CD14-positive monocyte (primary cell): ENCODE results near the gene ARVCF. TPM values are rescaled to one million over a fixed set of nuclear protein-coding genes. Genes with fewer than 3 reads are reported as not detected.
A peak's percentile ranks its signal among the peaks of the same experiment; 100 is the strongest.

ENCODE experiments used
- DNase-seq, 3 donors: peaks; one replicate each; pipeline ENCODE4 v3.0.0-alpha.2; 2011 to 2022
- H2AFZ ChIP-seq: 2 replicates; pipeline ENCODE4 v1.6.0; 2012; ENCODE audit warnings: mild to moderate bottlenecking, low read depth, low read length, inconsistent platforms; ENCODE audit not compliant: insufficient read depth, poor library complexity, severe bottlenecking
- H3K27ac ChIP-seq, 2 donors: 1 replicate in 1 of 2; 2 replicates in 1 of 2; pipeline ENCODE4 v1.5.1; 2012 to 2013; ENCODE audit warnings: low read length in 2 of 2, control low read depth in 1 of 2, inconsistent platforms in 1 of 2, low read depth in 1 of 2, mild to moderate bottlenecking in 1 of 2
- H3K27me3 ChIP-seq, 2 donors: one replicate each; pipeline versions ENCODE4 v1.6.0 to v1.6.1; 2011 to 2013; ENCODE audit warnings: low read length in 2 of 2; ENCODE audit not compliant: control insufficient read depth in 2 of 2, insufficient read depth in 2 of 2
- H3K36me3 ChIP-seq, 2 donors: replicated peaks in 1 of 2; 1 replicate in 1 of 2; 2 replicates in 1 of 2; pipeline versions ENCODE4 v1.5.1 to v1.6.1; 2012 to 2013; ENCODE audit warnings: low read length in 2 of 2, control low read depth in 1 of 2, inconsistent platforms in 1 of 2, mild to moderate bottlenecking in 1 of 2; ENCODE audit not compliant: insufficient read depth in 2 of 2, control insufficient read depth in 1 of 2
- H3K4me1 ChIP-seq, 2 donors: 1 replicate in 1 of 2; 2 replicates in 1 of 2; pipeline versions ENCODE4 v1.5.1 to v1.6.1; 2012 to 2013; ENCODE audit warnings: low read length in 2 of 2, control low read depth in 1 of 2, inconsistent platforms in 1 of 2, mild to moderate bottlenecking in 1 of 2, moderate library complexity in 1 of 2; ENCODE audit not compliant: insufficient read depth in 2 of 2, control insufficient read depth in 1 of 2
- H3K4me2 ChIP-seq: replicated peaks from 2 replicates; pipeline ENCODE3; 2012; ENCODE audit warnings: low read length, moderate library complexity, mild to moderate bottlenecking; ENCODE audit not compliant: poor library complexity, severe bottlenecking; ENCODE audit errors: extremely low read depth
- H3K4me3 ChIP-seq, 3 experiments: fragments of 200-600 bp in 1 of 3; sonication (generic) in 1 of 3; replicated peaks in 1 of 3; 1 replicate in 2 of 3; 2 replicates in 1 of 3; pipeline ENCODE4 v1.5.1; 2011 to 2013; ENCODE audit warnings: low read length in 3 of 3, mild to moderate bottlenecking in 3 of 3, control low read depth in 2 of 3, low read depth in 2 of 3, inconsistent platforms in 1 of 3, moderate library complexity in 1 of 3
- H3K79me2 ChIP-seq: 2 replicates; pipeline ENCODE4 v1.6.0; 2012; ENCODE audit warnings: mild to moderate bottlenecking, control low read depth, inconsistent platforms, low read length, moderate library complexity; ENCODE audit not compliant: insufficient read depth
- H3K9ac ChIP-seq: 2 replicates; pipeline ENCODE4 v1.6.0; 2017; ENCODE audit warnings: low read length, mild to moderate bottlenecking; ENCODE audit not compliant: insufficient read depth, poor library complexity, severe bottlenecking
- H3K9me3 ChIP-seq, 2 donors: replicated peaks in 1 of 2; 1 replicate in 1 of 2; 2 replicates in 1 of 2; pipeline versions ENCODE4 v1.5.1 to v1.6.1; 2012 to 2013; ENCODE audit warnings: low read length in 2 of 2, control low read depth in 1 of 2; ENCODE audit not compliant: control insufficient read depth in 1 of 2, insufficient read depth in 1 of 2
- H4K20me1 ChIP-seq: 2 replicates; pipeline ENCODE4 v1.6.0; 2012; ENCODE audit warnings: mild to moderate bottlenecking, low read length, control low read depth, moderate library complexity; ENCODE audit not compliant: insufficient read depth
- H3K27ac Mint-ChIP-seq, 7 donors: one replicate each; pipeline ENCODE4 v1.8.0; 2020; ENCODE audit warnings: mild to moderate bottlenecking in 7 of 7, mixed read lengths in 7 of 7, moderate library complexity in 6 of 7, inconsistent platforms in 2 of 7
- H3K27me3 Mint-ChIP-seq, 3 donors: one replicate each; pipeline ENCODE4 v1.8.0; 2021 to 2022; ENCODE audit warnings: low read depth in 3 of 3, mild to moderate bottlenecking in 3 of 3, mixed read lengths in 3 of 3, moderate library complexity in 3 of 3, inconsistent platforms in 1 of 3
- H3K36me3 Mint-ChIP-seq, 2 donors: one replicate each; pipeline ENCODE4 v1.8.0; 2020; ENCODE audit warnings: mixed read lengths in 2 of 2, inconsistent platforms in 1 of 2, mild to moderate bottlenecking in 1 of 2
- H3K4me1 Mint-ChIP-seq: one replicate; pipeline ENCODE4 v1.8.0; 2020; ENCODE audit warnings: mild to moderate bottlenecking, mixed read lengths
- H3K4me3 Mint-ChIP-seq, 2 donors: one replicate each; pipeline ENCODE4 v1.8.0; 2020; ENCODE audit warnings: mild to moderate bottlenecking in 2 of 2, mixed read lengths in 2 of 2, moderate library complexity in 1 of 2
- H3K9me3 Mint-ChIP-seq, 7 donors: one replicate each; pipeline ENCODE4 v1.8.0; 2020 to 2022; ENCODE audit warnings: mixed read lengths in 7 of 7, mild to moderate bottlenecking in 6 of 7, moderate library complexity in 6 of 7, inconsistent platforms in 2 of 7
- WGBS: methylation state at CpG from one replicate; pipeline ENCODE4 v1.1.5; 2013; ENCODE audit warnings: missing lambda C conversion rate; ENCODE audit not compliant: insufficient coverage; 5-methylcytosine and 5-hydroxymethylcytosine counted together
- intact Hi-C, 2 donors: fragments of 100-400 bp; cut with micrococcal nuclease; formaldehyde crosslinking; loops; one replicate each; pipeline versions ENCODE4 v1.15.0 to v1.15.1; 2023
- polyA plus RNA-seq, 3 donors: library from polyadenylated mRNA; depleted of rRNA in 1 of 3; unstranded in 2 of 3; stranded (reverse) in 1 of 3; fragments of 300-500 nt in 2 of 3; fragments of >200 nt in 1 of 3; fragmentation: Illumina TruSeq in 2 of 3; gene quantifications; 1 replicate in 2 of 3; 2 replicates in 1 of 3; pipeline ENCODE4 v1.2.3, GENCODE V29; 2012 to 2021
- TF ChIP-seq, protein P1 (sequence below): fragments of 200-600 bp; IDR thresholded peaks from one replicate; pipeline ENCODE4 v1.8.0; 2022; ENCODE audit warnings: antibody characterized with exemption, mild to moderate bottlenecking

Gene ARVCF
- polyA plus RNA-seq, 3 donors: 0.31 to 2.6 (median 0.44) TPM

DNA sequence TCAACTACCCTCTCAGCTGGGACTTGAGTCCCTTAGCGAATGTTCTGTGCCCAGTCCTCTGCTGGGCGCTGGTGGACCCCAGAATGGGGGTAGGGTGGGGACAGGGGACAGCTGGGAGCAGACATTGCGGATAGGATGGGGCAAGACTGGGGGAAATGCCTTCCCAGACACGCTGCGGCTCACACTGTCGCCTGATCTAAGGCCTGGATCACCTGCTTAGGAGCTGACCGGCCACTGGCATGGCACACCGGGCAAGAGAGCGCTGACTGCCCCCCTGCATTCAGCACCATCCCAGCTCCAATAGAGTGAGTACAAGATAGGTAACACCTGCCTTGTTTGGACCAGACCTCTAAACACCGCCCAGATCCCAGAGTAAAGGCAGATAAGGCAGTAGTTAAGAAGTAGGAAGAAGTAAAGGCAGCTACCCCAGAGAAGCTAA, 1.4 kb downstream of the ARVCF start:
- Histone ChIP-seq H3K9ac (no peak overlapping the region), H3K4me2 (no peak overlapping the region), H3K9me3 (peaks cover 0 to 6% of the 10 kb centered on the region in 2 donors), H3K4me1 (peaks cover 7 to 18% of the 10 kb centered on the region in 2 donors), H3K4me3 (no peak overlapping the region), H2AFZ (no peak overlapping the region), H3K36me3 (no peaks in the 10 kb centered on the region), H3K27ac (no peak overlapping the region), H4K20me1 (no peaks in the 10 kb centered on the region), H3K79me2 (no peaks in the 10 kb centered on the region), H3K27me3 (peaks cover 17 to 37% of the 10 kb centered on the region in 2 donors)
- Mint-ChIP-seq H3K36me3 (no peaks in the 10 kb centered on the region), H3K9me3 (peaks cover 0 to 8% (median 0%) of the 10 kb centered on the region in 7 donors), H3K4me1 (peaks cover 8% of the 10 kb centered on the region), H3K4me3 (peak overlapping the region; percentile 14 to 68), H3K27ac (peak overlapping the region in 1 of 7 donors; percentile 49), H3K27me3 (peaks cover 33 to 55% (median 43%) of the 10 kb centered on the region in 3 donors)
- intact Hi-C loops: loop anchor here in 1 of 2 donors (5.0 to 10.0 kb wide), 2 partner anchors 160 to 538 kb away; partner anchors contain the start of genes CDC45, GNB1L, RTL10 and UFD1
- no peak for DNase-seq
- TF ChIP-seq, protein P1, sequence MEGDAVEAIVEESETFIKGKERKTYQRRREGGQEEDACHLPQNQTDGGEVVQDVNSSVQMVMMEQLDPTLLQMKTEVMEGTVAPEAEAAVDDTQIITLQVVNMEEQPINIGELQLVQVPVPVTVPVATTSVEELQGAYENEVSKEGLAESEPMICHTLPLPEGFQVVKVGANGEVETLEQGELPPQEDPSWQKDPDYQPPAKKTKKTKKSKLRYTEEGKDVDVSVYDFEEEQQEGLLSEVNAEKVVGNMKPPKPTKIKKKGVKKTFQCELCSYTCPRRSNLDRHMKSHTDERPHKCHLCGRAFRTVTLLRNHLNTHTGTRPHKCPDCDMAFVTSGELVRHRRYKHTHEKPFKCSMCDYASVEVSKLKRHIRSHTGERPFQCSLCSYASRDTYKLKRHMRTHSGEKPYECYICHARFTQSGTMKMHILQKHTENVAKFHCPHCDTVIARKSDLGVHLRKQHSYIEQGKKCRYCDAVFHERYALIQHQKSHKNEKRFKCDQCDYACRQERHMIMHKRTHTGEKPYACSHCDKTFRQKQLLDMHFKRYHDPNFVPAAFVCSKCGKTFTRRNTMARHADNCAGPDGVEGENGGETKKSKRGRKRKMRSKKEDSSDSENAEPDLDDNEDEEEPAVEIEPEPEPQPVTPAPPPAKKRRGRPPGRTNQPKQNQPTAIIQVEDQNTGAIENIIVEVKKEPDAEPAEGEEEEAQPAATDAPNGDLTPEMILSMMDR: no peak
- WGBS: 81% methylated on average over 6 of the region's 10 CpGs

DNA sequence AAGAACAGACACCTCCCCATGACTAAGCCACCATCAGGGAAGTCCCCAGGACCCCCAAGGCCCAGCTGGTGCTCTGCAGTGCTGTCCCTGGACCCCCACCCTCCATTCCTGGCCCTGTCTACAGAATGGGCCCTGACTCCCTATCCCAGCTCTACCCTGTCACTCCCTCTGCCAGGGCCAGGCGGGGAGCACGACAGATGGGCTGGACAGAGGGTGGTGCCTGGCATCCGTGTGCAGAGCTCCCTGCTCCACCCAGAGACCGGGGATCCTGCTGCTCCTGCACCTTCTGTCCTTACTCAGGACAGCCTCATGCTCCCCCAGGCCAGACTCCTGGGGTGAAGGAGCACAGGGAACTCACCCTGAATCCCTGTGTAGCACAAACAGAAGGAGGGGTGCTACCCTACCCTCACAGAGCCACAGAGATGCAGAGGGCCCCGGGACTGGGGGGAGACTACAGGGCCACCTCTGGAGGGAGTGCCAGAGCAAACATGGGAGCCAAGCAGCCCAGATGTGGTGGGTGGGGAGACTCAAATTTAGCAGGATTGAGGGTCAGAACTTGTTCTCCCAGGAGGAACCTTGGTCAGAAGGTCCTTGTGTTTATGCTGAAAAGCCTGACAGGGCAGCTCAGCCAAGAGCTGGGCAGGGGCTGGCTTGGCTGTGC, 2.0 kb downstream of the ARVCF start:
- Mint-ChIP-seq H3K4me1 (peaks cover 7% of the 10 kb centered on the region), H3K27me3 (peaks cover 31 to 55% (median 43%) of the 10 kb centered on the region in 3 donors), H3K9me3 (peaks cover 0 to 8% (median 0%) of the 10 kb centered on the region in 7 donors), H3K27ac (no peak overlapping the region), H3K36me3 (no peaks in the 10 kb centered on the region), H3K4me3 (peak overlapping the region in 1 of 2 donors; percentile 68)
- Histone ChIP-seq H3K9ac (no peak overlapping the region), H3K4me1 (peaks cover 5 to 17% of the 10 kb centered on the region in 2 donors), H3K79me2 (no peaks in the 10 kb centered on the region), H4K20me1 (no peaks in the 10 kb centered on the region), H3K27me3 (peaks cover 17 to 37% of the 10 kb centered on the region in 2 donors), H3K36me3 (no peaks in the 10 kb centered on the region), H3K9me3 (peaks cover 0 to 6% of the 10 kb centered on the region in 2 donors), H3K4me2 (no peak overlapping the region), H3K4me3 (no peak overlapping the region), H3K27ac (no peak overlapping the region), H2AFZ (no peak overlapping the region)
- TF ChIP-seq, protein P1: no peak
- WGBS: 100% methylated on average over 3 of the region's 5 CpGs
- no peak for DNase-seq
- intact Hi-C loops: loop anchor here (5.0 to 10.0 kb wide), 4 partner anchors 42 to 537 kb away; partner anchors contain the start of genes CDC45 (in 1 of the 2), GNB1L (in 1 of the 2), RTL10 (in 1 of the 2) and UFD1 (in 1 of the 2)
